CD4-positive, alpha-beta T cell treated with Interleukin-17A for 4 hours (primary cell): ENCODE data around the gene PLXDC1.
"Not testable (repeated sequence)": the region's sequence is repeated elsewhere in the genome, so short reads cannot be mapped to it uniquely, and the experiment has no call there.

Experiments used
- DNase-seq: peaks from one replicate; pipeline ENCODE4 v3.0.0-alpha.2; 2020; ENCODE audit warnings: mixed read lengths

Gene PLXDC1

GRCh38 chr17:39122991-39123390, 28.4 kb downstream of the PLXDC1 start:
- no peak for DNase-seq

DNA sequence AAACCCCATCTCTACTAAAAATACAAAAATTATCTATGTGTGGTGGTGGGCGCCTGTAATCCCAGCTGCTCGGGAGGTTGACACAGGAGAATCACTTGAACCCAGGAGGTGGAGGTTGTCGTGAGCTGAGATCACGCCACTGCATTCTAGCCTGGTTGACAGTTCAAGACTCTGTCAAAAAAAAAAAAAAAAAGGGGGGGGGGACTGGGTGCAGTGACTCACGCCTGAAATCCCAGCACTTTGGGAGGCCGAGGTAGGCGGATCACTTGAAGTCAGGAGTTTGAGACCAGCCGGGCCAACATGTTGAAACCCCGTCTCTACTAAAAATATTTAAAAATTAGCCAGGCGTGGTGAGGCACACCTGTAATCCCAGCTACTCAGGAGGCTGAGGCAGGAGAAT, 29.5 kb downstream of the PLXDC1 start:
- not testable (repeated sequence) for DNase-seq

DNA sequence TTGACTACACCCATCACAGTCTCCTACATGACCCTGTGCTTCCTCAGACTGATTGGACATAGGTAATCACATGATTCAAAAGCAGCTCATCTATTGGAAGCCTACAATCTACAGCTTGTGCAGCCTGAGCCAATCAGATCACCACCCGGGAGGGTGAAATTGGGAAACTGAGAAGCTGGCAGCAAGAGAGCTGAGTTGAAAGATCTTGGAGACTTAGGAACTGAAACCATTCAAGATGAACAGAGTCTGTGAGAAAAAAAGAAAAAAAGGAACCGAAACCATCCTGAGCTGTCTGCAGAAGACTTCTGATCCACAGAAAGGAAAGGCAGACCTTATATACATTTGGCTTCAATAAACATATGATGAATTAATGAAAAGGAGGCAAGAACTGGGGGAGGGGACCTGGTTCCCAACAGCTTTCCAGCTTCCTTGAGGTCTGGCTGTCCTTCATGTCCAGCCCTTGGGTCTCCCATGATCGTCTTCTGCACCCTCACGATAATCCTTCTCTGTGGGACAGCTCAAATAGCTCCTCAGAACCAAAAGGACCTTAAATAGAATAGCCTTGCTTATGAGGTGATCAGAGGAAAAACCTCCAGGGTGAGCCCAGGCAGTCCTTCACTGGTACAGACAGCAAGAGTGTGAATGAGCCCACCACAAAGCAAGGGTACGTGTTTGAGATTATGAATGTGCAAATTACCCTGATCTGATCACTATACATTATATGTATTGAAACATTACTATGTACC, 32.6 kb downstream of the PLXDC1 start:
- no peak for DNase-seq

- DNase-seq = no peak
Measured at GRCh38 chr17:39116224-39116623, 35.2 kb downstream of the PLXDC1 start.

- DNase-seq = no peak
Measured at GRCh38 chr17:39115135-39115534, 36.3 kb downstream of the PLXDC1 start.

- no peak for DNase-seq
Measured at GRCh38 chr17:39114723-39115122, 36.7 kb downstream of the PLXDC1 start.

GRCh38 chr17:39113871-39114270, 37.6 kb downstream of the PLXDC1 start:
- DNase-seq = no peak

- DNase-seq = no peak
Measured at GRCh38 chr17:39110435-39111136, 40.9 kb downstream of the PLXDC1 start.

- no peak for DNase-seq
Measured at GRCh38 chr17:39108461-39109375, 42.7 kb downstream of the PLXDC1 start.

GRCh38 chr17:39107973-39108372, 43.5 kb downstream of the PLXDC1 start:
- DNase-seq = no peak

GRCh38 chr17:39107155-39107554, 44.3 kb downstream of the PLXDC1 start:
- no peak for DNase-seq

- no peak for DNase-seq
Measured at GRCh38 chr17:39105705-39106104, 45.7 kb downstream of the PLXDC1 start.

- no peak for DNase-seq
Measured at GRCh38 chr17:39104657-39105056, 46.8 kb downstream of the PLXDC1 start.

- DNase-seq = no peak
Measured at GRCh38 chr17:39104046-39104445, 47.4 kb downstream of the PLXDC1 start.

- DNase-seq = no peak
Measured at GRCh38 chr17:39101091-39101490, 50.3 kb downstream of the PLXDC1 start.

- no peak for DNase-seq
Measured at GRCh38 chr17:39100530-39100929, 50.9 kb downstream of the PLXDC1 start.

DNA sequence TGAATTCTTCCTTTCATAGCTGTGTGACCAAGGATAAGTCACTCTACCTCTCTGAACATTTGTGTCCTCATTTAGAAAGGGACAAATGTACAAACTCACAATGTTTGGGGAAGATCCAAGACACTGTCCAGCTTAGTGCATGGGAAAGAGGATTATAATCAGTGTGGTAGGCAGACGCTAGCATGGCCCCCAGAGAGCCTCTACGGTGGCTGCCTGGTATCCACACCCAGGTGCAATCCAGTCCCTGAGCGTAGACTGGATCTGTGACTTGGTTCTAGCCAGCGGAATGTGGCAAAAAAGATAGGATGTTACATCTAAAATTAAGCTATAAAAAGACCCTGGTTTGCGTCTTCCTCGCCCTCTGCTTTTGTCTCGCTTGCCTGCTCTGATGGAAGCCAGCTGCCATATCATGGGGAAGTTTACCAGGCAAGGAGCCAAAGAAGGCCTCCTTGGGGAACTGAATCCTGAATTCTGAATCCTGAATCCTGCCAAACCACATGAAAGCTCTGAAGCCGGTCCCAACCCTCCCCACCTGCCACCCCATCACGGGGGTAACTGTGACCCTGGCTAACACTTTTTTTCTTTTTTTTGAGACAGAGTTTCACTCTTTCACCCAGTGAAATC, 51.7 kb downstream of the PLXDC1 start:
- DNase-seq = no peak

DNA sequence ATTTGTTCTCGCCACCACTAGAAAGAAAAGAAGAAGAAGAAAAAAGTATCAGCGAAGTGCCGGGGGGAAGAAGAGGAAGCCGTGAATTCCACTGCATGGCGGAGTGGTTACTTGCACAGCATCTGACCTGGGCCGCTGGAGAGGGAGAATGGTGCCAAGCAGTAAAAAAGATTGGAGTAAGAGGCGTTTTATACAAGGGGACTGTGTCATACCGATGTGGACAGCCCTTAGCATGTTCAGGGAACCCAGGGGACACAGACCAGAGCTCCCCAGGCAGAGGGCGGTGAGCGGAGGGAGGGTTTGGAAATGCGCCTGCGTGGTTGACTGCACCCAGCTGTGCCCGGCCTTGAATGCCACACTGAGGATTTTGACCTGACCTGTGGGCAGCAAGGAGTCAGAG, 52.8 kb downstream of the PLXDC1 start:
- DNase-seq = no peak

GRCh38 chr17:39097537-39097936, 53.9 kb downstream of the PLXDC1 start:
- no peak for DNase-seq

DNA sequence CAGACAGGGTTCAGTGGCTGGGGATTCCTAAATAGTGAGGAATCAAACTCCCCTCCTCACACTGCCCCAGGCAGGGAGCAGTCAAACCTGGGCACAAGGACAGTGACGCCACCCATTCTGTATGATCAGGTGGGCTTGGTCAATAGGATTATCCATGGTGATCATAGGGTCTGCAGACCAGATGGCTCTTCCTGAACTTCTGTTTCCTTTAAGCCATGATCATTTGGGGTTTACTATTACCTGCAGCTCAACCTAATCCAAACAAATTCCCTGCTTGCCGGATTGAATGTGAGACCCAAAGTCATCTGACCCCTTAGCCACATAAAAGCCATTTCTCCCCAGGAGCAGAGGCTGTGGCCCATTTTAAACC, 54.3 kb downstream of the PLXDC1 start:
- no peak for DNase-seq

DNA sequence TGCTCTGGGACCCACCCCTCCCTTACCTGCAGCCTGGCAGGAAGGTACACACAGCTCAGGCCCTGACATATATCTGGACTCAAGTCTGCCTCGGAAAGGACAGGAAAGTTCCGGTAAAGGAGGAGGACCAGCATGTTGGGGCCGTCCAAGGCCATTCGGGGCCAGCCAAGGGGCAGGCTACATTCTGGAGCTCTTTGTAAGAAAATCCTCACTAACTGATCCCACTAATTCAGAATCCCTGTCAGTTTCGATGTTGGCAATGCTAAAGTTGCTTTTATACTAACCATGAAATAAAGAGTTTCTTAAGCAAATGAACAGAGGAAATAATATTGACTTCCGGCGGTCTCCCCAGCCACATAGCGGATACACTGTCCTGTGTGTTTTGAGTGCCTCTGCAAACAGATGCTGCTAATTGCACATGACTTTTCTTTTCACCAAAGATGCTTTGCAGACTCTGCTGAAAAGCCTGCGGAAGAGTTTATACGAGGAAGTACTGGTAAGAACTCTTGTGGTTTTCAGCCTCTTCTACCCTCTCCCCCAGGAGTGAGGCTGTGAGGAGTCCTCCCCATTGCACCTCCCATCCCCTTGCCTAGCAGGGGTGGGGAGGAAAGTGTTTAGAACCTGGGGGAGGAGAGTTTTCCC, 54.8 kb downstream of the PLXDC1 start:
- peak; percentile 59 for DNase-seq

DNA sequence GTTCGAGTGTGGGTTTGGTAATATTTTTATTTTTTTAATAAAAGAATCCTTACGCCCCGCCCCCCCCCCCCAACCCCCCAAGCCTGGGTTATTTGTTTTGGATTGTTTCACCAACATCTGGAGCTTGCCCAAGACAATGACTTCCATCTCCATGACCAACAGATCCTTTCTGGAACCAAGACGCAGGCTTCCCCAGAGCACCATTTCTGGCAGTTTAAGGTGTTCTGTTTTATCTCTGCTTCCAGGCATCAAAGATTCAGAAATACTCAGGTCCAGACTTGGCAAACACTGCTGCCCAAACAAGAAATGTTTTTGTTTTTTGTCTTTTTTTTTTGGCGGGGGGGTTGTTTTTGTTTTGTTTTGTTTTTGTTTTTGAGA, 56.1 kb downstream of the PLXDC1 start:
- no peak for DNase-seq
